HG03575 (cell line): ENCODE results near the gene STK33.

ENCODE experiments used
- ATAC-seq: cut with Tn5 transposase; IDR thresholded peaks from one replicate; pipeline ENCODE4 v1.9.1; 2021; ENCODE audit not compliant: unreplicated experiment, insufficient number of reproducible peaks, low FRiP score; ENCODE audit errors: extremely low read depth

STK33 gene

GRCh38 chr11:8386134-8386864 is 207.7 kb downstream of the STK33 start:
- no peak for ATAC-seq

- ATAC-seq: no peak
These were observed 209.7 kb downstream of the STK33 start for GRCh38 chr11:8384199-8384821.

GRCh38 chr11:8383627-8384026 is 210.4 kb downstream of the STK33 start:
- ATAC-seq: no peak

- no peak for ATAC-seq
These were observed 210.8 kb downstream of the STK33 start for GRCh38 chr11:8383227-8383626.

- no peak for ATAC-seq
These were observed 211.5 kb downstream of the STK33 start for GRCh38 chr11:8382436-8383053.

- ATAC-seq: no peak
These were observed 212.1 kb downstream of the STK33 start for GRCh38 chr11:8381871-8382396.

GRCh38 chr11:8381343-8381742 is 212.7 kb downstream of the STK33 start:
- ATAC-seq: no peak

GRCh38 chr11:8375932-8376331 is 218.1 kb downstream of the STK33 start:
- no peak for ATAC-seq

- ATAC-seq: no peak
These were observed 218.6 kb downstream of the STK33 start for GRCh38 chr11:8375460-8375859.

- no peak for ATAC-seq
These were observed 219.3 kb downstream of the STK33 start for GRCh38 chr11:8374716-8375115.

- ATAC-seq: no peak
These were observed 220.3 kb downstream of the STK33 start for GRCh38 chr11:8373519-8374432.

GRCh38 chr11:8372641-8373381 is 221.2 kb downstream of the STK33 start:
- ATAC-seq: no peak

GRCh38 chr11:8371516-8371884 is 222.5 kb downstream of the STK33 start:
- ATAC-seq: no peak

- no peak for ATAC-seq
These were observed 223.1 kb downstream of the STK33 start for GRCh38 chr11:8370812-8371515.

- no peak for ATAC-seq
These were observed 224.3 kb downstream of the STK33 start for GRCh38 chr11:8369592-8370205.

GRCh38 chr11:8368772-8369171 is 225.3 kb downstream of the STK33 start:
- no peak for ATAC-seq

GRCh38 chr11:8368194-8368593 is 225.8 kb downstream of the STK33 start:
- no peak for ATAC-seq

- ATAC-seq: no peak
These were observed 227.7 kb downstream of the STK33 start for GRCh38 chr11:8366316-8366715.
